Measurements from ENCODE around the gene GABRD.

GABRD gene, protein sequence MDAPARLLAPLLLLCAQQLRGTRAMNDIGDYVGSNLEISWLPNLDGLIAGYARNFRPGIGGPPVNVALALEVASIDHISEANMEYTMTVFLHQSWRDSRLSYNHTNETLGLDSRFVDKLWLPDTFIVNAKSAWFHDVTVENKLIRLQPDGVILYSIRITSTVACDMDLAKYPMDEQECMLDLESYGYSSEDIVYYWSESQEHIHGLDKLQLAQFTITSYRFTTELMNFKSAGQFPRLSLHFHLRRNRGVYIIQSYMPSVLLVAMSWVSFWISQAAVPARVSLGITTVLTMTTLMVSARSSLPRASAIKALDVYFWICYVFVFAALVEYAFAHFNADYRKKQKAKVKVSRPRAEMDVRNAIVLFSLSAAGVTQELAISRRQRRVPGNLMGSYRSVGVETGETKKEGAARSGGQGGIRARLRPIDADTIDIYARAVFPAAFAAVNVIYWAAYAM

DNA sequence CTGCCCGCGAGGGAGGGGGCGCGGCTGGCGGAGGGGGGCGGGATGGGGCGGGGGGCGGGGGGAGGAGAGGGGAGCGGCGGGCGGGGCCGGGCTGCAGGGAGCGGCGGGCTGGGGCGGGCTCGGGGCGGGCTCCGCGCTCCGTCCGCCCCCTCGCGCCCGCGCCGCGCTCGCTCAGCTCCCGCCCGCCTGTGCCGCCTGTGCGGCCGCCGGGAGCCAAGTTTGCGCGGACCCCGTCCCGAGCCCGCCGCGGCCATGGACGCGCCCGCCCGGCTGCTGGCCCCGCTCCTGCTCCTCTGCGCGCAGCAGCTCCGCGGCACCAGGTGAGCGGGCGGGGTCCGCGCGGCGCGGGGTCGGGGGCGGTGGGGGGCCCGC, at the start of gene GABRD:
GABRD (plus strand) TSS at position 174 of the 372 bp plus-strand sequence; CDS start at position 253, 79 bp downstream.
- DNase-seq (ENCODE audit: low read depth) = no peak
- TF ChIP-seq, protein P1, sequence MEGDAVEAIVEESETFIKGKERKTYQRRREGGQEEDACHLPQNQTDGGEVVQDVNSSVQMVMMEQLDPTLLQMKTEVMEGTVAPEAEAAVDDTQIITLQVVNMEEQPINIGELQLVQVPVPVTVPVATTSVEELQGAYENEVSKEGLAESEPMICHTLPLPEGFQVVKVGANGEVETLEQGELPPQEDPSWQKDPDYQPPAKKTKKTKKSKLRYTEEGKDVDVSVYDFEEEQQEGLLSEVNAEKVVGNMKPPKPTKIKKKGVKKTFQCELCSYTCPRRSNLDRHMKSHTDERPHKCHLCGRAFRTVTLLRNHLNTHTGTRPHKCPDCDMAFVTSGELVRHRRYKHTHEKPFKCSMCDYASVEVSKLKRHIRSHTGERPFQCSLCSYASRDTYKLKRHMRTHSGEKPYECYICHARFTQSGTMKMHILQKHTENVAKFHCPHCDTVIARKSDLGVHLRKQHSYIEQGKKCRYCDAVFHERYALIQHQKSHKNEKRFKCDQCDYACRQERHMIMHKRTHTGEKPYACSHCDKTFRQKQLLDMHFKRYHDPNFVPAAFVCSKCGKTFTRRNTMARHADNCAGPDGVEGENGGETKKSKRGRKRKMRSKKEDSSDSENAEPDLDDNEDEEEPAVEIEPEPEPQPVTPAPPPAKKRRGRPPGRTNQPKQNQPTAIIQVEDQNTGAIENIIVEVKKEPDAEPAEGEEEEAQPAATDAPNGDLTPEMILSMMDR (conservative IDR thresholded peaks at IDR 0.05; ENCODE audit: low read length) = no peak
- H3K4me3 ChIP-seq (ENCODE audit: low read length) = no peak within 1 kb of the TSS

DNA sequence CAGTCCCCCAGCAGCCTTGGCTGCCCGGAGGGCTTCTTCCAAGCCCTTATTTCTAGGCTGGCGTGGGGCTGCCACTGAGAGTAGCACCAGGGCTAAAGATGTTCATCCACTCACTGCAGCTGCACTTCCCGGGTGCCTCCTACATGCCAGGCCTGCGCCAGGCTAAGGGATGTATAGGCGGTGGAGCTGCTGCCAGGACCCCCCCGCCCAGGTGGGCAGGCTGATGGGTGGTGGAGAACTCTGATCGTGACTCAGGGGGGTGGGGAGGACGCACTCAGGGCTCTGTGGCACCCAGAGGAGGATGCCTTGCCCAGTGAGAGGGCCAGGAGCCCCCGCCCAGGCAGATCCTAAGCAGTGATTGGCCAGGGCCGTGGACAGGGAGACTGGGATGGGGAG, 49.6 kb upstream of the GABRD start:
- TF ChIP-seq, protein P1 (conservative IDR thresholded peaks at IDR 0.05; ENCODE audit: low read length) = no peak
- no peak overlapping the region for H3K4me3 ChIP-seq (ENCODE audit: low read length)
- no peak for DNase-seq (ENCODE audit: low read depth)

DNA sequence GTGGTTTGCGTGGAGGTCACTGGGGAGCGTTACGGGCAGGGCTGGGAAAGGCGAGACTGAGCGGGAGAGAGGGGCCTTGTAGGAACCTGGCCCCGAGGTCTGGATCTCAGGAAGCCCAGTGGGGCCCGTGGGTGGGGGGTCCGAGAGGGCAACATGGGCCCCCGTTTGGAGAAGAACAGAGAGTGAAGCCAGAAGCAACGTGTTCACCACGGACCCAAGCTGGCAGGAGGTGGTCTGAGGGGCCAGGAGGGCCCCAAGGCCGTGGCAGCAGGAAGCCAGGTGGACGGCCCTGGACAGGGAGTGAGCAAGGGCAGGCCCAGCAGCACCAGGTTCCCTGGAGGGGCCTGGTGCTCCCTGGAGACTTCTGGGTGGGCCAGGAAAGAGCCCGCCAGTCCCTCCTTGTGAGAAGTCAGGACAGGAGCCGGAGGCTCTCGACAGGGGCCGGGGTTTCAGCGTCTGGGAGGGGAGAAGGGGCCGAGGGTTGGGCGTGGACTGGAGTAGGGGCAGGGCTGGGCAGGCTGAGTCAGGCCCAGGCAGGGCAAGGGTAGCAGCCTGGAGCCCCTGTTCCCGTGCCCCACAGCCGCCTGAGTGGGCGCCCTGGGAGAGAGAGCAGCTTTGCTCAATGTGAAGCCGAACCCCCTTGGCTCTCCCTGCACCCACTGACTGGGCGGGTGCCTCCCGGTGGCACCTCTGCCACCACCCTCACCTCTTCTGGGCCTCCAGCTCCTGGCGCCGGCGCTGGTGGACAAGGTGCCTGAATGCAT, 49.0 kb upstream of the GABRD start:
- H3K4me3 ChIP-seq (ENCODE audit: low read length) = no peak overlapping the region
- TF ChIP-seq, protein P1 (conservative IDR thresholded peaks at IDR 0.05; ENCODE audit: low read length) = no peak
- no peak for DNase-seq (ENCODE audit: low read depth)

DNA sequence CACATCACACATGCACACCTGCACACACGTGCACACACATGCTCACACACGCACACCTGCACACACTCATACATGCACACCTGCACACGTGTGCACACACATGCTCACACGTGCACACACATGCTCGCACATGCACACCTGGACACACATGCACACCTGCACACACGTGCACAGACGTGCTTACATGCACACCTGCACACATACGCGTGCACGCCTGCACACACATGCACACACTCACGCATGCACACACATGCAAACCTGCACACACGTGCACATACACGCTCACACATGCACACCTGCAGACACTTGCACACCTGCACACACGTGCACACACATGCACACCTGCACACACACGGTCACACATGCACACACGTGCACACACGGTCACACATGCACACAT, 48.1 kb upstream of the GABRD start:
- no peak for DNase-seq (ENCODE audit: low read depth)
- TF ChIP-seq, protein P1 (conservative IDR thresholded peaks at IDR 0.05; ENCODE audit: low read length) = no peak
- H3K4me3 ChIP-seq (ENCODE audit: low read length) = no peak overlapping the region

DNA sequence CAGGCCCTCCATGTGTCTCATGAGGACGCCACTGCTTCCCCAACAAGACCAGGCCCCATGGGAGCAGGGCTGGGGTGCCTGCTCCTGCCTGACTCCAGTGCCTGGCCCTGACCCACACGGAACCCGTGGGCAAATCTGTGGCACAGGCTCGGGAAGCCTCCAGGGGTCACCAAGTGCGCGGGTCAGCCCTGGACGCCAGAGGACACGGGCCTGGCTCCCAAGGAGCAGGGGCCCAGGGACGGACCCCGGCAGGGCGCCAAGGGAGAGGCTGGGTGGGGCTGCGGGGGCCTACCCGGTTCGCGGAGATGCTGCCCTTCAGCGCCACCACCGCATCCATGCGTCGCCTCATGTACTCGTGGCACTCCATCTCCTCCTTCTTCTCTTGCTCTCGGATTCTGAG, 47.5 kb upstream of the GABRD start:
- TF ChIP-seq, protein P1 (conservative IDR thresholded peaks at IDR 0.05; ENCODE audit: low read length) = no peak
- no peak for DNase-seq (ENCODE audit: low read depth)
- no peak overlapping the region for H3K4me3 ChIP-seq (ENCODE audit: low read length)

DNA sequence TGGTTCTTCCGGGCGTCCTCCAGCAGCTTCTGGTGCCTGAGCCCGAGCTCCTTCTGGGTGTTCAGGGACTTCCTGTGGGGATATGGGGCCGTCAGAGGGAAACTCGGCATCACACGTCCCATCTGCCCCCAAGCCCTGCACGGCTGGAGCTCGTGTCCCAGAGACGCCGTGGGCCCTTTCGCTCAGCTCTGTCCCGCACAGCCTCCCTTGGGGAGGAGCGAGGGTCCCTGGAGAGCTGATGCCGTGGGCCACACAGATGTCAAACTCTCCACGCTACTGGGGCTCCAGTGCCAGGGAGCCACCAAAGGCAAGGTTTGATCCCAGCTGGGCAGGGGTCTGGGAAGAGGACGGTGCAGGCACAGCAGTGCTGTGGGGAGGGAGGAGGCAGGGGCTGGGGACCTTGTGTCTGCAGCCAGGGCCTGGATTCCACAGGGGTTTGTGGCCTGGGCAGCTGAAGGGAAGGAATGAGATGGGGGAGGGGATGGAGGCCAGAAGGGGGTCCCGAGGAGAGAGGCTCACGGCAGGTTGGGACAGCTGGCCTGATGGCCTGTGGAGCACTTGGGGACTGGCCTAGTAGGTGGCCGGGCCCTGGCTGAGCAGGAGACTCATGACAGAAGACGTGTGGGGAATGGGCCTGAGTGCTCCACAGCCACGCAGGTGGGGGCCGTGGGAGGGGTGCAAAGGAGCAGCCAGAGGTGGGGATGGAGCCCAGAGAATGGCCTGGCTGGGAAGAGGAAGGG, 46.0 kb upstream of the GABRD start:
- DNase-seq (ENCODE audit: low read depth) = no peak
- no peak overlapping the region for H3K4me3 ChIP-seq (ENCODE audit: low read length)
- TF ChIP-seq, protein P1 (conservative IDR thresholded peaks at IDR 0.05; ENCODE audit: low read length) = no peak
